GM12892 (cell line): Measurements from ENCODE around the gene IL17RD.

Experiments used
- DNase-seq: peaks from one replicate; pipeline ENCODE4 v3.0.0; 2011; ENCODE audit not compliant: insufficient read length
- FAIRE-seq: peaks from 2 replicates; lab custom pipeline; 2011; peaks lifted over from hg19 to GRCh38; lab: Jason Lieb, UNC
- POLR2A ChIP-seq: IDR thresholded peaks from 2 replicates; pipeline ENCODE4 v1.6.1; 2011; ENCODE audit warnings: low read depth, low read length, control low read depth
- POLR2AphosphoS5 ChIP-seq: IDR thresholded peaks from 2 replicates; pipeline ENCODE4 v1.6.1; 2011; ENCODE audit warnings: low read depth, low read length, control low read depth
- TAF1 ChIP-seq: IDR thresholded peaks from 2 replicates; pipeline ENCODE4 v1.6.1; 2011; ENCODE audit warnings: low read depth, mild to moderate bottlenecking, control low read depth, low read length, borderline replicate concordance

Gene IL17RD

GRCh38 chr3:57140894-57141293 is 24.3 kb downstream of the IL17RD start:
- TF ChIP-seq POLR2AphosphoS5 (no peak), POLR2A (no peak), TAF1 (no peak)
- FAIRE-seq (no peak), DNase-seq (no peak)

DNA sequence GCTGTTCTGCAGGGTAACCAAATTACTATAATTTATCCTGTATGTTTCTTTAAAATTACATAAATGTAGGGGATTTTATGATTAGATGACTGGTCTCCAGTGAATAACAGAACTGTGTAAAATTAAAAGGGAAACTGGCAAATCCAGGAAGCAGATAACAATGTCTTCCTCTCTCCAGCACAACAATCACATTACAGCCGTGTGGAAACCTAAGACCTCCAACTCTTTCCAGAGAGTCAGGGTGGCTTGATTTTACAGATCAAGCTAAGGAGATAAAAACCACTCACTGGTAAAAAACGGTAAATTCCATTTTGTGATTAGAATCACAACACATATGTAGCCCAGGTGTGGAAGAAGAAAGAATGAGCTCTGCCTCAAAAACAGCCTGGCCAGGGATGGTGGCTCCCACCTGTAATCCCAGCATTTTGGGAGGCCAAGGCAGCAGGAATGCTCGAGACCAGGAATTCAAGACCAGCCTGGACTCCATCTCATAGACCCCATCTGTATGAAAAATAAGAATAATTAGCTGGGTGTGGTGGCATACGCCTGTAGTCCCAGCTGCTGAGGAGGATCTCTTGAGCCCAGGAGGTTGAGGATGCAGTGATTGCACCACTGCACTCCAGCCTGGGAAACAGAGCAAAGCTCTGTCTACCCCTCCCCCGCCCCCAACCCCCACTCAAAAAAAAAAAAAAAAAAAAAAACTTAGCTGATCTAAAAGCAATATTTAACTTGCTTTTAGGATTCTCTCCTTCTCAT is 29.0 kb downstream of the IL17RD start:
- TF ChIP-seq POLR2AphosphoS5 (no peak), POLR2A (no peak)
- FAIRE-seq (no peak), DNase-seq (no peak)

- TF ChIP-seq POLR2AphosphoS5 (no peak), POLR2A (no peak), TAF1 (no peak)
- DNase-seq (no peak), FAIRE-seq (no peak)
Measured at GRCh38 chr3:57133157-57133556, 32.0 kb downstream of the IL17RD start.

DNA sequence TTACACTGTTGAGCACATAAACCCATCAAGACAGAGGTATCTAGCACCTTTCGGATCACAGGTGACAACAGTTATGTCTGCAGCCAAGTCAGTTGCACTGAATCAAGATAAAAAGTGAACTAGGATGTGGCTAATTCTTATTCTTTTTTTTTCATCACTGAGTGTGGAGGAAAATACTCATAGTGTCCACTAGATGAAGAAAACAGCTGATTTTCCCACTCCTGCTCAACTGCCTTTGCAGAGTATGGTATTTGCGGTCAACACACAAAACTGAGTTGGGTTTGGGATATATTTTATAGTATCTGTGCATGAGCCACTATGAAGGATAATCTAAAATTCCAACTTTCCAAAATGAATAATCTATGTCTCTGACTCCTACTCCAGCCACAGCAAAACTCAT is 32.5 kb downstream of the IL17RD start:
- no peak for FAIRE-seq

DNA sequence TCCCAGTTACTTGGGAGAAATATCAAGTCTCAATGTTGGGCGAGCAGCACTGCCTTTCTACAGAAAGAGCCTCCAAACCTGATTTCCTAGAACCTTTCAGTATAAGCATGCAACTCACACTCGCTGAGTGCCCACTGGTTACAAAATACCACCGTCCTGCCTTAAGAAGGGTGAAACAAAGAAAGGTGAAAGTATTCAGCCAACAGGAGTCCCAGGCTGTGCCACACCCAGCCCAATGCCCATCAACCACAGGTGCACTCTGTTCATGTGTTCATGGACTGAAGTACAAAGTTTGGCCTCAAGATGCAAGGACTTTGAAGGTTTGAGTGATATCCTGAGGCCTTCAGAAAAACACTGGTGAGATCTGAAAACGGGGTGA is 34.0 kb downstream of the IL17RD start:
- DNase-seq (no peak), FAIRE-seq (no peak)
- TF ChIP-seq POLR2A (no peak), POLR2AphosphoS5 (no peak), TAF1 (no peak)

More for the DNA sequence above, 32.5 kb downstream of the IL17RD start:
- DNase-seq: no peak
- TF ChIP-seq POLR2AphosphoS5: no peak
- no peak for TF ChIP-seq POLR2A
- no peak for TF ChIP-seq TAF1

- no peak for DNase-seq
- TF ChIP-seq POLR2AphosphoS5: no peak
- TF ChIP-seq POLR2A: no peak
- TF ChIP-seq TAF1: no peak
- no peak for FAIRE-seq
Measured at GRCh38 chr3:57130571-57131209, 34.5 kb downstream of the IL17RD start.

- no peak for TF ChIP-seq POLR2AphosphoS5
- TF ChIP-seq POLR2A: no peak
- no peak for TF ChIP-seq TAF1
- FAIRE-seq (no peak), DNase-seq (no peak)
Measured at GRCh38 chr3:57128826-57129667, 36.1 kb downstream of the IL17RD start.

- DNase-seq (no peak), FAIRE-seq (no peak)
- no peak for TF ChIP-seq POLR2AphosphoS5
- no peak for TF ChIP-seq TAF1
- TF ChIP-seq POLR2A: no peak
Measured at GRCh38 chr3:57127891-57128518, 37.1 kb downstream of the IL17RD start.

- no peak for DNase-seq
- no peak for TF ChIP-seq TAF1
- no peak for TF ChIP-seq POLR2AphosphoS5
- no peak for TF ChIP-seq POLR2A
- FAIRE-seq: no peak
Measured at GRCh38 chr3:57126244-57126643, 38.9 kb downstream of the IL17RD start.

- DNase-seq (no peak), FAIRE-seq (no peak)
- TF ChIP-seq TAF1: no peak
- no peak for TF ChIP-seq POLR2AphosphoS5
- no peak for TF ChIP-seq POLR2A
Measured at GRCh38 chr3:57120451-57121174, 44.5 kb downstream of the IL17RD start.

GRCh38 chr3:57120040-57120439 is 45.1 kb downstream of the IL17RD start:
- no peak for TF ChIP-seq TAF1
- TF ChIP-seq POLR2A: no peak
- TF ChIP-seq POLR2AphosphoS5: no peak
- no peak for DNase-seq

More at GRCh38 chr3:57120040-57120439, 45.1 kb downstream of the IL17RD start:
- no peak for FAIRE-seq
